GM12874 (cell line): ENCODE measurements around the gene TMEM178B.

Source experiments
- CTCF ChIP-seq: IDR thresholded peaks from 2 replicates; pipeline ENCODE4 v1.5.1; 2011; ENCODE audit warnings: low read depth, mild to moderate bottlenecking, control low read depth, low read length, moderate library complexity; ENCODE audit not compliant: insufficient read depth

TMEM178B gene

GRCh38 chr7:141430455-141431139, 356.7 kb downstream of the TMEM178B start:
- TF ChIP-seq CTCF, result no peak

GRCh38 chr7:141431140-141431479, 357.2 kb downstream of the TMEM178B start:
- no peak for TF ChIP-seq CTCF

- no peak for TF ChIP-seq CTCF
Observed at GRCh38 chr7:141431711-141432110, 357.8 kb downstream of the TMEM178B start.

GRCh38 chr7:141433698-141434097, 359.8 kb downstream of the TMEM178B start:
- no peak for TF ChIP-seq CTCF

- TF ChIP-seq CTCF, result no peak
Observed at GRCh38 chr7:141436139-141436538, 362.3 kb downstream of the TMEM178B start.

- TF ChIP-seq CTCF, result no peak
Observed at GRCh38 chr7:141436575-141437075, 362.8 kb downstream of the TMEM178B start.

GRCh38 chr7:141439164-141439563, 365.3 kb downstream of the TMEM178B start:
- no peak for TF ChIP-seq CTCF
